ENCODE results near the gene RAD52.

Gene RAD52

DNA sequence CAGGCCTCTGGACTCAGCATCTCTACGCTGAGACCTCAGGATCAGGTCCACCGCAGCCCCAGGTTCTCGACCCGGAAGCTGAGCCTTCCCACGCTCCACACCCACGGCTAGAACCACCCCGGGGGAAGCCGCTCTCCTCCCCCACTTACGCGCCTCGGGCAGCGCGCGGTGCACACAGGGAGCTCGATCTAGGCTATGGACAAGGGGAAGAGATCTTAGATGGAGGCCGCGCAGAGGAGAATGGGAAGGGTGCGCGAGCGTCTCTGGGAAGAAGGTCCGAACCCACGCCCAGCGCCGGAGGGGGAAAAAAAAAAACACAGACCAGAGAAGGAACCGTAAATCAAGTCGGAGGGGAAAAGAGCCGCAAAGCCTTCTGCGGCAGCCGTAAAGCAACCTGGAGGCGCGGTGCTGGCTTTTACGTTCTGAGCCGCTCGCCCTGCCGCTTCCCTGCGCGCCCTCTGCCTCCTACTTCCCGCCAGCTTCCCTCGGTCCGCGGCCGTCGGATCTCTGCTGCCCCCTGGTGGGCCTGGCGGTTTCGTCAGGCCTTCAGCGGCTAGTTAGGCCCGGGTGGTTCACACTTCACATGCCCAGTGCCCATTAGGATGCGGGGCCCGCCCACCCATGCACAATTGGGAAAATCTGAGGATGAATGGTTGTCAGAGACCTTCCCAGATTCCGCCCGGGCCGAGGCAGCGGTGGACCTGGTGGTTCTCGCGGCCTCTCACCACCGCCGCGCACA lies at the start of gene RAD52:
RAD52 (minus strand) TSS at position 242 of the 739 bp plus-strand sequence. CDS start 16,636 bp downstream, outside the sequence.
- DNase-seq: peak; percentile 99

DNA sequence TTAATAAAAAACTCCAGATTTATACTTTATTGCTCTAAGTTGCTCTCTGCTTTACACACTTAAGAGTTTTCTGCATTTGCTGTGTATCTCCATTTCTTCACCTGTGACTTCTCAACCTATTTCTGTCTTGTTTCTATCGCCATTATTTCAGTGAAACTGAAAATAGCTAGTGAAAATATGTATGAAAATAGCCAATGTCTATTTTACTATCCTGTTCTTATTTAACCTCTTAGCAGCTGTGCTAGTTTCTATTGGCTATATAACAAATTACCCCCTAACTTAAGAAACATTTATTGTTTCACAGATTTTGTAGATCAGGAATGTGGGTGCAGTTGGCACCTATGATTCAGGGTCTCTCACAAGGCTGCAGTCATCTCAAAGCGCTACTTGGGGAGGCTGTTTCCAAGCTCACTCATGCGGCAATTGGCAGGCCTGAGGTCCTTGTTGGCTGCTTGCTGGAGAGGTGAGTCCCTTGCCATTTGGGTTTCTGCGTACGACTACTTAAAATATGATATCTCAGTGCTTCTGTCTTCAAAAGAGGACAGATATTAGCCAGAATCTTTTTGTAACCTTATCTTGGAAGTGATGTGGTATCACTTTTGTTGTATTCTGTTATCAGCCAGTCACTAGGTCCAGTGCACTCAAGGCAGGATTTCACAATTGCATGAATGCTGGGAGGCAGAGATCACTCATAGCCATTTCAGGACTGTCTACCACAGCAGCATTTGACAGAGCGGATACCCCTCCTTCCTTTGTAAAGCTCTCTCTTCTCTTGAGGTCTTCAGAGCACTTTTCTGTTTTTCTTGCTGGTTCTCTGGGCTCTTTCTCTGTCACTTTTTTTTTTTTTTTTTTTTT lies 48.8 kb upstream of the RAD52 start:
- no peak for DNase-seq

DNA sequence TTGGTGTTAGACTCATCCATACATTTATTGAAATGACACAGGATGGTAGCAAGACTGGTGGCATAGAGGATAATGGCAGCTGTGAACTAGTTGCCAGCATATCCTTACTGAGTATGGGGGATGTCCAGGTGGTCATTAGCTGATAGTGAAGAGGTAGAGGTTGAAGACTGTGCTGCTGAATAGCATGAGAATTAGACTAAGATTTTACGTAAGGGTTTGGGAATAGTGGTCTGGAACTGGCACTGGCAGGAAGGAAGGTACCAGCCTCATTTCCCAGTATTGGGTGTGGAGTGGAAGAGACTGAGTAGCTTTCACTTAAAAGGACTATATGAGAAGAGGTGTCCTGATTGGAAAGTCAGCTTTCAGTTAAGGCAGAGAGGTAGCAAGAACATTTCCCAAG lies 48.0 kb upstream of the RAD52 start:
- DNase-seq: no peak

DNA sequence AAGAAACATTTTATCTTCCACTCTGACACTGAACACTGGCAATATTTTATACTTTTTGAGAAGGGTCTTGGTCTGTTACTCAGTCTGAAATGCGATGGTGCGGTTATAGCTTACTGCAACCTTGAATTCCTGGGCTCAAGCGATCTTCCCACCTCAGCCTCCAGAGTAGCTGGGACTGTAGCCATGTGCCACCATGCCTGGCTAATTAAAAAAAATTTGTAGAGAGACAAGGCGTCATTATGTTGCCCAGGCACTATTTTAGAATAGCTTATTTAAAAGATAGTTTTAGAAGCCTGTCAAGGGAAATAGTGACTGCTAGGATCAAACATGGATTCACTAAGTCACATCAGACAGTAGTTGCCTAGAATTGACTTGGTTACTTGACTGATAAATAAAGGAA lies 47.4 kb upstream of the RAD52 start:
- DNase-seq: no peak

DNA sequence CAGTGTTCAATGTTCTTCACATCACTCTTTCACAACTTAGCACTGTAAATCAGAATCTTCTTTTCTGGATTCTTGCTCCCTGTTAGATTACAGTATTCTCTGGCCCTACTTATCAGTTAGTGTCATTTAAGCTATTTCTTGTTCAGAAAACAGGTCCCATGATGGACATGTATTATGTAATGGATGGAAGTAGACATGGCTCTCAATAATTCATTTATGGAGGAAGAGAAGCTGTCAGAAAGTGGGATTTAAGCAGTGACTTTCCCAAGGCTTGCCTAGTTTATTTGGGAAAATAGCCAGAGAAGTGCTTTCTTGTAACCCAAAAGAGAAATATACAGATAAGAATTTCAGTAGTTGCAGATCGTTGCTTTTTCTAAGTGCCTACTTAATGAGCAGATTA lies 43.2 kb upstream of the RAD52 start:
- no peak for DNase-seq

DNA sequence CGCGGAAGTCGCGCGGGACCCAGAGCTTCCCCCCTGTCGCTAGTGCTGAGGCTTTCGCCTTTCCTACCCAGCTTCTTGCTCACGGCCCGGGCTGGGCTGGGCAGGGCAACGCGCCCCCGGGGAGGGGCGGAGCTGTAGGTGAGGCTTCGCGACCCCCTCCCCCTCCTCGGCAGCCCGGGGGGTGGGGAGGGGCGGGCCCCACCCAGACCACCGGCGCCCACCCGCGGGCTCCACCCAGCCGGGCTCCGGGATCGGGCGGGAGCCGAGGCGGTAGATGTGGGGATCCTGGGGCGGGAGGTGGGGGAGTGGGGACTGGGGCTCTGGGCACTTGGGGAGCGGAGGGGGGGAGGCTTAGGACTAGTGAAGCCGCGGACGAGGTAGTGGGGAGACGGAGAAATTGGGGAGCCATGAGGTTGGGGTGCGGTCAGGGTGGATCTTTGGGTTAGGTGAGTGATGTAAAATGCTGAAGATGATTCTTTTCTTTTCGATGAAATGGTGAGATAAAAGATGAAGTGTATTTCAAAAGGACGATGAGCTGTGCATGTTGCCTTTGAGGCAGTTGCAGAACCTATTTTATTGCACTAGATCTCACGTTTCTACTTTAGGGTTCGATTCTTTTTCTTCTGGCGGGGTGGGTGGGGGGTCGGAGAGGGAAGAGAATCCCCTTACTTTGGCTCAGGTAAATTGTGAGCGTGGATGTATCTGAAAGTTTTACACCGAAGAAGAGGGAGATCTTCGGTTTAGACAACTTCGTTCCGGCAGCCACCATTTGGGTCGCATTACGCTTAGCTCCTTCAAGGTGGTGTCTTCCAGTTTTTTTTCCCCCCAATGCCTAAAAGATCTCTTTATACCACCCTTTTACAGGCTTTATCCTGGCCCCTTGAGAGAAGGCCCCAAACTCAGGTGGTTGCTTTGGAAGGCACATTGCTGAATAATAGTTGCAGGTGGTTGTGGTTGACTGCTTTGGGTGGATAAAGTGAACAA lies 42.1 kb upstream of the RAD52 start:
- no peak for DNase-seq

DNA sequence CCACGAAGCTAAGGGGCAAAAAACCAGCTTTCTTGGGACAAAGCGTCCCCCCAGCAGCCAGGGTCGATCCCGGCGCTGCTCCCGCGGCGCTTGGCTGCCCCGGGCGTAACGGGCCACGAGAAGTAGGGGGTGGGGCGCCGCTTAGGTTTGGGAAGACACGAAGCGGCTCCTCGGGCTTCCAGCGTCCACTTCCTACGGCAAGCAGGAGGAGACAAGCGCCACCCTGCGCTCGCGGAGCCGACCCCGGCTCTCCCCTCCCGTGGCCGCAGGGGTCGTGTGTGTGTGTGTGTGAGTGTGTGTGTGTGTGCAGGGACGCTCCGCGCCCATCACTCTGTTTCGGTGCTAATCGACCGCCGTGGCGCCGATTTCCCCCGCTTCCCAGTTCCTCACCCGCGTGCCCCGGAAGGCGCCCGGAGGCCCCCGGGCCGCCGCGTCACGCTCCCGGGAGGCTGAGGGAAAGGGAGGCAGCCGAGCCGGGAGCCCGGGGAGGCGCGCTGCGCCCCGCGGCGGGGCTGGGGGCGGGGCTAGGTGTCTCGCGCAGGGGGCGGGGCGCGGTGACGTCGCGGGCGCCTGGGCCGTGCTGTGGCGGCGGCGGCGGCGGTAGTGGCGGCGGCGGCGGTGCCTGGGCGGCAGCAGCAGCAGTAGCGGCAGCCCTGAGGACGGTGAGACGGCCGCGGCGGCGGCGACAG lies 41.3 kb upstream of the RAD52 start, which contains the start of gene ERC1:
ERC1 (plus strand) TSS at position 563 of the 689 bp plus-strand sequence. CDS start 36,681 bp downstream, outside the sequence.
- DNase-seq: peak; percentile 94

DNA sequence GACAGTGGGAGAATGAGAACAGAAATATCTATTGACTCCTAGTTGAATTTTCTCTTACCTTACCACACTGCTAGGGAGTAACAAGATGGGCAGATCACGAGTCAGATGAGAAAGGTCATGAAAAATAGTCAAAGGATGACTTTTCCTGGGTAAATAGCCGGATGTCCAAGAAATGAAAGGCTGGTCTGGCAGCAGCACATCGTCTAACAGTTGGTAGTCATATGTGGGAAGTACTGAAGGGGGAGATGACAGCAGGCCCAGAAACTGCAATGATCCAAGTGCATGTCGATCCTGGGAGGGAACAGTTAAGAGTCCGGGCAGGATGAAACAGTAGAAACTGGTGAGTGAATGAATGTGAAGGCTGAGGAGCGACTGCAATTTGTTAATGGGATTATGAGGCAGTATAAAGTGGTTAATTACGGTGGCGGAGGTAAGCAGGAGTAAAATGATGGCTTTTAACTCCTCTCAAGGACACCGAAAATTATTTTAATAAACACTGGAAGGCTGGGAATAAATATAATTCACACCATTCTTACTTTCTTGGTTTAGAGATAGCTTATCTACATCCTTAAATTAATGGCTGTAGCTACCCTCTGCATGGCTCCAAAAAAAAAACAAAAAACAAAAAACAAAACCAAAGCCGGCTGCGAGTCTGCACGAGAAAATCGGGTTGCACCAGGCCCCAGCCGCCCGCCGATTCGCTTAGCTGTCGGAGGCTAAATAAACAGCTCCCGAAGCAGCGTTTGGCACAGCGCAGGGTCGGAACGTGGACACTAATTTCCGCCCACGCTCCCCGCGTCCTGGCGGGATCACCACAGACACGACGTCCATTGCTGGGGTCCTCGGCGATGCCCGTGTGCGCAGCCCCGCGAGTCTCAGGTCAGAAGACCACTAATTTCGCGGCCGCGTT lies 40.5 kb upstream of the RAD52 start:
- DNase-seq: peak; percentile 67

DNA sequence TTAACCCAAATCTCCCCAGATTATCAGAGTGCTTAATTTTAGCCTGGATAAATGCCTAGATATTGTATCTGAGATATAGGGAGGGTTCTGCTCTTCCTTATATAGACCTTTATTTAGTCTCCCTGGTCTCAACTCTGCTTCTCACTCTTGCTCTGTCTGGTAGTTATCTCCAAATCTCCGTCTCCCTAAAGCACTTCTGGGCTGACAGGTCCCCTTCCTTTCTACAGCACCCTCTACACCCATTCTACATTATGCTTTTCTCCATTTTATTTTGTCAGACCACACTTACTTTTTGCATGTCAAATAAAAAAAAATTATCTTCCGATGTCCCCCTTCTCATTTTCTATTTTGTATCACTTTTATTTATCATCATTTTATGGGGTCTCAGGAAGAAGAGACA lies 39.6 kb upstream of the RAD52 start:
- no peak for DNase-seq

DNA sequence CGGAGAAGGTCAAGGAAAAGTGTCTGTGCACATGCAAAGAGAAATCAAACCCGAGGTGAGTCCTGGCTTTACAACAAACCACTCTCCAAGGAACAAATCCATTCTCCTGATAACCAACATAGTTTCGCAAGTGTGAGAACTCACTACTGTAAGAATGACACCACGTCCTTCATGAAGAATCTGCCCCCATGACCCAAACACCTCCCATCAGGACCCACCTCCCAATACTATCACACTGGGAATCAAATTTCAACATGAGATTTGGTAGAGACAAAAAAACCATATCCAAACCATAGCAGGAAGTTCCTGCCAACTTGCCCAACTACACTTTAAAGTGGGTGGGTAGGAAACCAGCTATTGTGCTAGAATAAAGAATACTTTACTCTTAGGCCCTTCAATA lies 39.2 kb upstream of the RAD52 start:
- no peak for DNase-seq

DNA sequence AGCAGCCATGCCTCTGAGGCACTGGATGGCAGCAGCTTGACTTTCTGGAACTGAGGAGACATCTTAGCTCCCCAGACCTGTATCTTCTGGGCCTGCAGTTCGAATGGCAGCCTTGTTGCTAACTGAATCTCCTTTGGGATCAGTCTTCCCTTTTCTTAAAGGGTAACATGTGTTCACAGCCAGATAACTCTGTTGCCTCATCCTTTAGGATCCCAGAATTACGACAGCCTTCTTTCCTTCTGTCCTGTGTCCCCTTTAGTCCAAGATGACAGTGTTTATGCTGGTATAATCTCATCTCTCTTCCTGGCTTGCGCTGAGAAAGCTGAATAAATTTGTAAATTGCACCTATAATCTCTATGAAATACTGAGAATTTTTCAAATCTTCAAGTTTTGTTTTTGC lies 32.5 kb upstream of the RAD52 start:
- DNase-seq: no peak

DNA sequence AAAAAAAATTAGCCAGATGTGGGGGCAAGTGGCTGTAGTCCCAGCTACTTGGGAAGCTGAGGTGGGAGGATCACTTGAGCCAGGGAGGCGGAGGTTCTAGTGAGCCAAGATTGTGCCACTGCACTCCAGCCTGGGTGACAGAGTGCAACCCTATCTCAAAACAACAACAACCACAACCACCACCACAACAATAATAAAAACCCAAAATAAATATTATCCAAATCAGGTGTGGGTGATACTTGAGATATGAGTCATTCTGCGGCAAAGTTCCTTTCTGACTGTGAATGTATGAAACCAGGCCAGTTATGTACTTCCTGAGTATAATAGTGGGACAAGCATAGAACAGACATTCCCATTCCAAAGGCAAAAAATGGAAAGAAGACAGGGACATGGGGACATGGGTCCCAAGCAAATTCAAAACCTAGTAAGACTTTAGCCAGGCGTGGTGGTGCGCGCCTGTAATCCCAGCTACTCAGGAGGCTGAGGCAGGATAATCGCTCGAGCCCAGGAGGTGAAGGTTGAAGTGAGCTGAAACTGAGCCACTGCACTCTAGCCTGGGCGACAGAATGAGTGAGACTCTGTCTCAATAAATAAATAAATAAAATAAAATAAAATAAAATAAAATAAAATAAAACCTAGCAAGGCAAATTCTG lies 31.8 kb upstream of the RAD52 start:
- no peak for DNase-seq

DNA sequence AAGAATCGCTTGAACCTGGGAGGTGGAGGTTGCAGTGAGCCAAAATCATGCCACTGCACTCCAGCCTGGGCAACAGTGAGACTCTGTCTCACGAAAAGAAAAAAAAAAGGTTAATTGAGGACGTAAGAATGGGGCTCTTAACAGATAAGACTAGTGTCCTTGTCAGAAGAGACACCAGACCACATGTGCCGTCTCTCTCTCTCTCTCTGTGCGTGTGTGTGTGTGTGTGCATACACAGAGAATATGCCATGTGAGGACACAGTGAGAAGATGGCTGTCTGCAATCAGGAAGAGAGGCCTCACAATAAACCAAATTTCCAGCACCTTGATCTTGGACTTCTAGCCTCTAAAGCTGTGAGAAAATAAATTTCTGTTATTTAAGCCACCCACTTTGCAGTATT lies 29.9 kb upstream of the RAD52 start:
- no peak for DNase-seq

DNA sequence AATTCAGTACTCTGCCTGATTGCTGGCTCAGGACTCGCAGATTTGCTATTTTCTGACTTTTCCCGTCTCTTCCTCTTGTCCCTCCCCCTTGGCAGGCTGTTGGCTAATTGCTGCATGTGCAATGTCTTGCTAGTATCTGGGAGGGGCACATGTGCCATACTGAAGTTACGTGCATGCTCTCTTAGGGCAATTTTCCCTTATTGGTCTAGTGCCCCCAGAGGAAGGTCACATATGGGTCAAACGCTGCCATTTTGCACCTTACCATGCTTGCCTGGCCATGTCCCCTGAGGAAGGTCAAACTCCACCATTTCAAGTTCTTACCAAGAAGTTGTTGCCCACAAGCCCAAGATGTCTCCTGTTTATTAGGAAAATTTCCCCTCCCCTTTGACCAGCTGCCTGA lies 27.7 kb upstream of the RAD52 start:
- no peak for DNase-seq

DNA sequence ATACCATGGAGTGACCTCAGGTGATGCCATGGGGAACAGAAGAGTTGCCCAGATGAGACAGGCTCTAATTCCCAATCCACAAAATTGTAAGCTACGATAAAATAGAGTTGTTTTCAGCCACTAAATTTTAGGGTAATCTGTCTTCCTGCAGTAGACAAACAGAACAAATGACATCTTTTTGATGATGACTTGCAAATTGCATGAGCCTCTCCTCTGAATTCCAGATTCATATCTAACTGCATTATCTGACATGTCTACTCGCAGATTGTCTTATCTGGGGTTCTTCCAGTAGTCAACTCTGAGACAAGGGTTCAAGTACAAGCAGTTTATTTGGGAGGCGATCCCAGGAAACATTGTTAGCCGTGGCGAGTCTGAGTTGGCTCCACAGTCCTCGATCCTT lies 27.1 kb upstream of the RAD52 start:
- DNase-seq: no peak

DNA sequence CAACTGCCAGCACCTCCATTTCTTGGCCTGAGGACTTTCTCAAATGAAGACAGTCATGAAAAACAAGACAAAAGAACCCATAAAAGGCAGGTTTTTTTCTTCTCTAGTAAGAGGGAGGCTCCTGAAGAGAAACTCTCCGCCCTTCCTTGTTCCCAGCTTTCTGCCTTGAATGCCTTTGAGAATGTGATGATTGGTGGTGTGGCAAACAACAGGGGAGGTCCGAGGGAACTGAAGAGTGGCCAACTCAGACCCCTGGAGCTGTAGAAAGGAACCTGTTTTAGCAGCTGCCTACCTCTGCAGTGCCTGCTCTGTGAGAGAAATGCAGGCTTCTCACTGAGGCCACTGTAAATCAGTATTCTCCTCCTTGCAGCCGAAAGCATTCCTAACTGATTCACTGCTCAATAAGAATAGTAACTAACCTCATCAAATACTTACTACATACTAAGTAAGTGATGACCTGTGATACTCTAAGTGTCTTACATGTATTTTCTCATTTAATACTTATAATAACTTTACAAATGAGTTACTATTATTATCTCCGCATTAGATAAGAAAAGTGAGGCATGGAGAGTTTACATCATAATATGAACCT lies 24.9 kb upstream of the RAD52 start:
- no peak for DNase-seq

DNA sequence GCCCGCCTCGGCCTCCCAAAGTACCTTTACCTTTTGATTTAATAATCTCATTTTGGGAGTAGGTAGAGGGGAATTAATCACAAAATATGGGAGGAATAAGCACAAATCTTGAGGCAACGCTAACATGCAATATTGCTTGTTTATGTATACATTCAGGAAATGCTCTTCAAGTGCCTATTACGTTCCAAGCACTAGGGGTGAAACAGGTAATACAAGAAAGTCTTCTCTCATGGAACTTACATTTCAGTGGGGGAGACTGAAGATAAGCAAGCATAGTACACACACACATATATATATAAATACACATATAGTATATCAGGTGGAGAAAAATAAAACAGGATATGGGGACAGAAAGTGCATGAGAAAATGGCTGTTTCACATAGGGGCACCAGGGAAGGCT lies 22.5 kb upstream of the RAD52 start:
- no peak for DNase-seq

DNA sequence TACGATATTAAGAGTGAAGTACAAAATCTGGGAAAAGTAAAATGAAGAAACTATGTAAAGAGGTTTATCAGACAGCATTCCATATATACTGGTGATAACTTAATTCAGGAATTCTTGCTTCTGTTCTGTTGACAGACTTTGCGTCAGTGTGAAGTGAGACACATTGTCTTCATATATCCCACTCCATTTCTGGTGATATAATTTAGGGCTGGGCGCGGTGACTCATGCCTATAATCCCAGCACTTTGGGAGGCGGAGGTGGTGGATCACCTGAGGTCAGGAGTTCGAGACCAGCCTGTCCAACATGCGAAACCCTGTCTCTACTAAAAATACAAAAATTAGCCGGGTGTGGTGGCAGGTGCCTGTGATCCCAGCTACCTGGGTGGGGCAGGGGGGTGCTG lies 20.3 kb upstream of the RAD52 start:
- DNase-seq: no peak

DNA sequence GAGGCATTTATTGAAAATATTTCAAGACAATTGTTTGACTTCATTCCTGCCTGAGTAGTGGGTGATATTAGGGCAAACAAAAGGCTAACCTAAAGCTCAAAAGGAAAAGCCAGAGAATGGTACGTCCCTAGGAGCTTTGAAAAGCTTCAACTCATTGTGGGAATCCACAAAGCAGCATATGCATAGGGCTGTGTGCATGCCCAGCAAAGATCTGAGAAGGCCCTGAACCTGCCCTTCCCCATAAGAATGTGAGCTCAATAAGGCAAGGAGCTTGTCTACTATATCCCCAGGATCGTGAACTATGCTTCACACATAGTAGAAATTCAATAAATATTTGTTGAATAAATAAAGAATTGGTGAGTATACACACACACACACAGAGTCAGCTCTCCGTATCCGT lies 19.1 kb upstream of the RAD52 start:
- DNase-seq: no peak

DNA sequence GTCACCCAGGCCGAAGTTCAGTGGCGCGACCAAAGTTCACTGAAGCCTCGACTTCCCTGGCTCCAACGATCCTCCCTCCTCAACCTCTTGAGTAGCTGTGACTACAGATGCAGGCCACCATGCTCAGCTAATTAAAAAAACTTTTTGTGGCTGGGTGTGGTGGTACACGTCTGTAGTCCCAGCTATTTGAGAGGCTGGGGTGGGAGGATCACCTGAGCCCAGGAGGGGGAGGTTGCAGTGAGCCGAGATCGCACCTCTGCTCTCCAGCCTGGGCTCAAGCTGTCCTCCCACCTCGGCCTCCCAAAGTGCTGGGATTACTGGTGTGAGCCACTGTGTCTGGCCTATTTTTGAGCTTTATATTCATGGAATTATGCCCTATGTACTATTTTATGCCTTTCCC lies 18.1 kb upstream of the RAD52 start:
- no peak for DNase-seq

Measured in right hindlimb (tissue), 1 donor.